NCI-H1105 (cell line): ENCODE results near the gene AGPS.
"Not testable (repeated sequence)": the region's sequence is repeated elsewhere in the genome, so short reads cannot be mapped to it uniquely, and the experiment has no call there.

Experiments
- DNase-seq: peaks from one replicate; lab custom pipeline; 2025; lab: John Stamatoyannopoulos, UW

The AGPS gene

DNA sequence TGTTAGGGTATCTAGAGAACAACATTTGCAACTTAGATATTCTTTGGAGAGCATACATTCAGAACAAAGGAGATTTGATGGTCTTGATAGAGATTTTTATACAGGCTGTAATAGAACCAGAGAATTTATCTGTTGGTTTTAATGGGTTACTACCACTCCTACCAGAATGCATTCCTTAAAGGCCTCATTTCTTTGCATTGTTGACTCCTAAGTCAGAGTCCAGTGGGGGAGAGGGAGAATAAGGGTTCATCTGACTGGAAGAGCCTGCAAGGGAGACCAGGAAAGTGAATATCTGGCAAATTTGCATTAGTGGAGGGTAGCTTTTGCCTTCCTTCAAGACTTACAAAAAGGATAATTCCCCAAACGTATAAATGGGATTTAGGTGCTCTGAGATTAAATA, 29.7 kb downstream of the AGPS start:
- DNase-seq = no peak

DNA sequence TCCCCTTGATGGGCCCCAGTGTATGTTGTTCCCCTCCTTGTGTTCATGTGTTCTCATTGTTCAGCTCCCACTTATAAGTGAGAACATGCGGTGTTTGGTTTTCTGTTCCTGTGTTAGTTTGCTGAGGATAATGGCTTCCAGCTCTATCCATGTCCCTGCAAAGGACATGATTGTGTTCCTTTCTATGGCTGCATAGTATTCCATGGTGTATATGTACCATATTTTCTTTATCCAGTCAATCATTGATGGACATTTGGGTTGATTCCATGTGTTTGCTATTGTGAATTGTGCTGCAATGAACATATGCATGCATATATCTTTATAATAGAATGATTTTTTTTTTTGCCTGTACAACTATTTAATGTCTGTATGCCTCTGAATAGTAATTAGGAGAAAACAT, 31.5 kb downstream of the AGPS start:
- DNase-seq = not testable (repeated sequence)

GRCh38 chr2:177424620-177425019, 32.0 kb downstream of the AGPS start:
- not testable (repeated sequence) for DNase-seq

DNA sequence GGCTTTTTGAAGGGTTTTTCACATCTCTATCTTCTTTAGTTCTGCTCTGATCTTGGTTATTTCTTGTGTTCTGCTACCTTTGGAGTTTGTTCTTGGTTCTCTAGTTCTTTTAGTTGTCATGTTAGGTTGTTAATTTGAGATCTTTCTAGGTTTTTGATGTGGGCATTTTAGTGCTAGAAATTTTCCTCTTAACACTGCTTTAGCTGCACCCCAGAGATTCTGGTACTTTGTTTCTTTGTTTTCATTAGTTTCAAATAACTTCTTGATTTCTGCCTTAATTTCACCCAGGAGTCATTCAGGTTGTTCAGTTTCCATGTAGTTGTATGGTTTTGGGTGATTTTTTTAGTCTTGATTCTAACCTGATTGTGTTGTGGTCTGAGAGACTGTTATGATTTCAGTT, 34.7 kb downstream of the AGPS start:
- no peak for DNase-seq

DNA sequence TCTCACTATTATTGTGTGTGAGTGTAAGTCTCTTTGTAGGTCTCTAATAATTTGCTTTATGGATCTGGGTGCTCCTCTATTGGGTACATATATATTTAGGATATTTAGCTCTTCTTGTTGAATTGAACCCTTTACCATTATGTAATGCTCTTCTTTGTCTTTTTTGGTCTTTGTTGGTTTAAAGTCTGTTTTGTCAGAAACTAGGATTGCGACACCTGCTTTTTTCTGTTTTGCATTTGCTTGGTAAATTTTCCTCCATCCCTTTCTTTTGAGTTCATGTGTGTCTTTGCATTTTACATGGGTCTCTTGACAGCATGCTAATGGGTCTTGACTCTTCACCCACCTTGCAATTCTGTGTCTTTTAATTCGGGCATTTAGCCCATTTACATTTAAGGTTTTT, 35.4 kb downstream of the AGPS start:
- not testable (repeated sequence) for DNase-seq

DNA sequence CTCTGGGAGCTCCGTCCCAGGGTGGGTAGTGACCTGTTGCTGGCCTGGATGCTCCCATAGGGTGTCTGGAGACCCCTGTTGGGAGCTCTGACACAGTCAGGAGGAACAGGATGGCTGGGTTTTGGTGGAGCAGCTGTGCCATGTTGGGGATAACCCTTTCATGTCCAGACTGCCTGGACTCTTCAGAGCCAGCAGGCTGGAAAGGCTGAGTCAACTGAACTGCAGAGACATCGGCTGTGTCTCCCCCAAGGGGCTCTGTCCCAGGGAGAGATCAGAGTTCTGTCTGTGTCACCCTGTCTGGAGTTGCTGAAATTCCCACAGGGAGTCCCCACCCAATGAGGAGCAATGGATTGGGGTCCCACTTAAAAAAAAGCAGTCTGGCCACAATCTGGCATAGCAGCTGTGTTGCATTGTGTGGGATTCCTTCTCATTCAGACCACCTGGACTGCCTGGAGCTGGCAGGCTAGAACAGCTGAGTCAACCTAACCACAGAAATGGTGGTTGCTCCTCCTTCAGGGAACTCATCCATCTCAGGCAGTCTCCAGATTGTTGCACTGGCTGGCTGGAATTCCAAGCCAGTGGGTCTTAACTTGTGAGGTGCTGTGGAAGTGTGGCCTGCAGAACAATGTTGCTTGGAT, 37.2 kb downstream of the AGPS start:
- no peak for DNase-seq

- DNase-seq = no peak
Measured at GRCh38 chr2:177430411-177430810, 37.8 kb downstream of the AGPS start.

DNA sequence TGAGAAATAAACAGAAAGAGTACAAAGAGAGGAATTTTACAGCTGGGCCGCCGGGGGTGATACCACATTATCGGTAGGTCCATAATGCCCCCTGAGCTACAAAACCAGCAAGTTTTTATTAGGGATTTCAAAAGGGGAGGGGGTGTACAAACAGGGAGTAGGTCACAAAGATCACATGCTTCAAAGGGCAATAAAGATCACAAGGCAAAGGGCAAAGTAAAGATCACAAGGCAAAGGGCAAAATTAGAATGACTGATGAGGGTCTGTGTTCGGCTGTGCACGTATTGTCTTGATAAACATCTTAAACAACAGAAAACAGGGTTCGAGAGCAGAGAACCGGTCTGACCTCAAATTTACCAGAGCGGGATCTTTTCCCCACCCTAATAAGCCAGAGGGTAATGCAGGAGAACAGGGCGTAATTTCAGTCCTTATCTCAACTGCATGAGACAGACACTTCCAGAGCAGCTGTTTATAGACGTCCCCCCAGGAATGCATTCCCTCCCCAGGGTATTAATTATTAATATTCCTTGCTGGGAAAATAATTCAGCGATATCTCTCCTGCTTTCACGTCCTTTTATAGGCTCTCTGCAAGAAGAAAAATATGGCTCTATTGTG, 38.6 kb downstream of the AGPS start:
- DNase-seq = not testable (repeated sequence)

DNA sequence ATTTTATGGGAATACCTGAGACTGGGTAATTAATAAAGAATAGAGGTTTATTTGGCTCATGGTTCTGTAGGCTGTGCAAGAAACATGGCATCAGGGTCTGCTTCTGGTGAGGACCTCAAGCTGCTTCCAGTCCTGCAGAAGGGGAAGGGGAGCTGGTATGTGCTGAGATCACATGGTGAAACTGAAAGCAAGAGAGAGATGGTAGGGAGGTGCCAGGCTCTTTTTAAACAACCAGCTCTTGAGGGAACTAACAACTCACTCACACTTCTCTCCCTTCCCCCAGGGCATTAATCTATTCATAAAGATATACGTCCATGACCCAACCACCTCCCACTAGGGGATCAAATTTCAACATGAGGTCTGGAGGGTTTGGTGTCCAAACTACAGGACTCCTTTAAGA, 40.1 kb downstream of the AGPS start:
- DNase-seq = no peak

DNA sequence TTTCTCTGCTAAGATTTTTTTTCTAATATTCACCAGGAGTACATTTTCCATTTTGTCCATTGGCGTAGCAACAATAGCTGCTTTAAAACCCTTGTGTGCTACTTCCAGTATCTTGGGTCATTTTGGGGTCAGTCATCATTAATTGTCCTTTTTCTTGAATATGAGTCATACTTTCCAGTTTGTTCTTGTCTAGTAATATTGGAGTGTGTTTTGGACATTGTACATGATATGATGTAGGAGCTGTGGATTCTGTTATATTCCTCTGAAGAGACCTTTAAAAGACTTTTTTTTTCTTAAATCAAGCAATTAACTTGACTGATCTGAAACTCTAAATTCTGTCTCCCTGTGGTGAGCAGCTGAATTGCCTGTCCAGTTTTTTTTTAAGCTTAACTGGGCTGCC, 40.8 kb downstream of the AGPS start:
- DNase-seq = no peak

- no peak for DNase-seq
Measured at GRCh38 chr2:177434475-177434874, 41.9 kb downstream of the AGPS start.

DNA sequence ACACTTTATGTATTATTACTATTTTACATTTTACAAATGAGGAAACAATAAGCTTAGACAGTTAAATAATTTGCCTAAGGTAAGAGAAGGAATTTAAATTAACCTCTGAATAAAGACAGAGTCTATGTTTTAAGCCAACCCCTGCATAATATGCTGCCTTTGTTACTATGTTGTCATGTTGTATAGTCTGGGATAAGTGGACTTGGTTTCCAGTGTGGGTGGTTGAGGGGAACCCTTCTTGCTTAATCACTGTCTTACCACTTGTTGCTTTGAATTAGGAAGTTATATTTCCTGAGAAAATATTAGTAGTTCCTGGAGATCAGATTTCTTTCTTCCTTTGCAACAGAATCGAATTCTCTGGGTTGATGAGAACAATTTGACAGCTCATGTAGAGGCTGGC, 52.6 kb downstream of the AGPS start:
- DNase-seq = no peak

DNA sequence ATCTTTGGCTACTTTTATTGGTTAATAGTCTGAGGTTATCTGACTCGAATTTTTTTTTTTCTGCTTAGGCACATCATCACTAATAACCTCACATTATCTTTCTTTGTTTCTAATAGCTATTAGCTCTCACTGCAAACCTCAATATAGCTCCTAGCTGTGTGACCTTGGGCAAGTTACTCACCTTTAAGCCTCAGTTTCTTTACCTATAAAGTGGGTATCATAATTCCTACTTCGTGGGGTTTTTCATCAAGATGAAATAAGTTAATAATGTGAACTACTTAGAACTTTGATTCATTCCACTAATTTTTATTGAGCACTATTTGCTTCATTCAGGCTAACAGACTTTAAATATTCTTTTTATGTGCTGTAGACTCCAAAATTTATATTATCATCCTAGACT, 55.5 kb downstream of the AGPS start:
- no peak for DNase-seq

- DNase-seq = no peak
Measured at GRCh38 chr2:177449159-177449558, 56.6 kb downstream of the AGPS start.

GRCh38 chr2:177455187-177455586, 62.6 kb downstream of the AGPS start:
- DNase-seq = no peak

DNA sequence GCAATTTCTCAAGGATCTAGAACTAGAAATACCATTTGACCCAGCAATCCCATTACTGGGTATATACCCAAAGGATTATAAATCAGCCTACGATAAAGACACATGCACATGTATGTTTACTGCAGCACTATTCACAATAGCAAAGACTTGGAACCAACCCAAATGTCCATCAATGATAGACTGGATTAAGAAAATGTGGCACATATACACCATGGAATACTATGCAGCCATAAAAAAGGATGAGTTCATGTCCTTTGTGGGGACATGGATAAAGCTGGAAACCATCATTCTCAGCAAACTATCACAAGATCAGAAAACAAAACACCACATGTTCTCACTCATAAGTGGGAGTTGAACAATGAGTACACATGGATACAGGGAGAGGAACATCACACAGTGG, 67.2 kb downstream of the AGPS start:
- not testable (repeated sequence) for DNase-seq

- no peak for DNase-seq
Measured at GRCh38 chr2:177460973-177461585, 68.5 kb downstream of the AGPS start.

DNA sequence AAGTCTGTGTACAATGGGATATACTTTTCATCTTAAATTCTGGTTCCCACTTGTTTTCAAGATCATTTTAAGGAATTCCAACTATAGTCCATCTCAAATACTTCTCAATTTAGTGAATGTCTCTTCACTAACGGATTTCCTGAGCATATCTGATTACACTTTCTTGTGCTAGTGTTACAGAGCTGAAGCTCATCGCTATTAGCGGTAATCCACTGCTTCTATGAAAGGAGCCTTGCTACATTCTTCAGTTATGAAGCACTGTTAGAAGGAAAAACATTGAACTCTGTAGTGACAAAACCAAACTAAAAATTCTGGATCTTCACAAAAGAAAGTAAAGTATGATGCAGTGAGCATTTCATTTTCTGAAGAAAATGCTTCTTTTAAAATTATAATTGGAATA, 72.0 kb downstream of the AGPS start:
- DNase-seq = no peak

GRCh38 chr2:177465400-177466138, 73.0 kb downstream of the AGPS start:
- DNase-seq = no peak

DNA sequence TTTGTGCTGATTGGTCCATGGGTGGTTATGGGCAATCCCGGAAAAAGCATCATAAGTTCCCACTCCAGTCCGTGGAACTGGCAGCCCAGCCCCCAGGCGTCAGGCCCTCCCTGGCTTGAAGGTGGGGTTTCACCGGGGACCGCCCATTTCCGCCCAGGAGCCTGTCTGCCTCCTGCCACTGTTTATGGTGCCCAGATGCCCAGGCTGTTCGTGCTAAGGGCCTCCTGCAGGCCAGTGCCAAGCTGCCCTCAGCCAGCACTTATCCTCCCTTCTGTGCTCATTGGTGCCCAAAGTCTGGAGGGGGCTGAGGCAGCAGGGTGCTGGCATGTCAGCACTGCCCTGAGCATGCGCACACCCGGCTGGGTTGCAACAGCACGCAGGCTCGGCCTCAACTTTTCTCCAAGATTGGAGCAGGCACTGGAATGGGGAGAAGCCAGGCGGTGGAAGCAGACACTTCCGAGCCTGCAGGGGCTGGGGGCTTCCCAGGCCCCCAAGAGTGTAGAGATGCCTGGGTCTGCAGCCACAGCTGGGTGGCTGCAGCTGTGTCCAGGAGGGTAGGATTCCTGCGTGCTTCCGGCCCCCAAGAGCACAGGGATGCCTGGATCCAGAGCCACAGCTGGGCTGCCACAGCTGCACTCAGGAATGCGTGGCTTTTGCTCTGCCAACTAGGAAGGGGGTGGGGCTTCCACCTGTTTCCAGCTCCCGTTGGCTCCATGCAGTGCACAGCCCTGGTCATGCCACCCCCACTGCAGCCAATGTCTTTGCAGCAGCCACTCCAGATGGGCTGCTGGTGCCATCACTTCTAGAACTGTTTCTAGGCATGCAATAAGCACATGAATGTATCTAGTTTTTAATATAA, 74.0 kb downstream of the AGPS start:
- DNase-seq = no peak

- DNase-seq = no peak
Measured at GRCh38 chr2:177467646-177468045, 75.1 kb downstream of the AGPS start.

GRCh38 chr2:177471990-177472389, 79.4 kb downstream of the AGPS start:
- no peak for DNase-seq
